HG02840 (cell line): Measurements from ENCODE around the gene RALGDS.
"Not testable (repeated sequence)": the region's sequence is repeated elsewhere in the genome, so short reads cannot be mapped to it uniquely, and the experiment has no call there.

Experiments used
- ATAC-seq: cut with Tn5 transposase; IDR thresholded peaks from one replicate; pipeline ENCODE4 v1.9.1; 2021; ENCODE audit warnings: mild to moderate bottlenecking, moderate library complexity, moderate number of reproducible peaks; ENCODE audit not compliant: unreplicated experiment, low FRiP score

The RALGDS gene

GRCh38 chr9:133072210-133072609 lies 48.8 kb downstream of the RALGDS start:
- ATAC-seq: not testable (repeated sequence)

GRCh38 chr9:133071484-133072150 lies 49.4 kb downstream of the RALGDS start:
- no peak for ATAC-seq

DNA sequence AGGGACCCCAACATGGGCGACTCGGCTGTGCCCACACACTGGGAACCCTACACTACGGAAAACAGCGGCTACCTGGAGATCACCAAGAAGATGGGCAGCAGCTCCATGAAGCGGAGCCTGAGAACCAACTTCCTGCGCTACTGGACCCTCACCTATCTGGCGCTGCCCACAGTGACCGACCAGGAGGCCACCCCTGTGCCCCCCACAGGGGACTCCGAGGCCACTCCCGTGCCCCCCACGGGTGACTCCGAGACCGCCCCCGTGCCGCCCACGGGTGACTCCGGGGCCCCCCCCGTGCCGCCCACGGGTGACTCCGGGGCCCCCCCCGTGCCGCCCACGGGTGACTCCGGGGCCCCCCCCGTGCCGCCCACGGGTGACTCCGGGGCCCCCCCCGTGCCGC lies 50.1 kb downstream of the RALGDS start:
- not testable (repeated sequence) for ATAC-seq

DNA sequence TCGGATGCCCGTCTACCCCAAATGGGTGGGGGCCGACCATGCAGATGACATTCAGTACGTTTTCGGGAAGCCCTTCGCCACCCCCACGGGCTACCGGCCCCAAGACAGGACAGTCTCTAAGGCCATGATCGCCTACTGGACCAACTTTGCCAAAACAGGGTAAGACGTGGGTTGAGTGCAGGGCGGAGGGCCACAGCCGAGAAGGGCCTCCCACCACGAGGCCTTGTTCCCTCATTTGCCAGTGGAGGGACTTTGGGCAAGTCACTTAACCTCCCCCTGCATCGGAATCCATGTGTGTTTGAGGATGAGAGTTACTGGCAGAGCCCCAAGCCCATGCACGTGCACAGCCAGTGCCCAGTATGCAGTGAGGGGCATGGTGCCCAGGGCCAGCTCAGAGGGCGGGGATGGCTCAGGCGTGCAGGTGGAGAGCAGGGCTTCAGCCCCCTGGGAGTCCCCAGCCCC lies 50.5 kb downstream of the RALGDS start:
- ATAC-seq: not testable (repeated sequence)

- ATAC-seq: not testable (repeated sequence)
Observed at GRCh38 chr9:133068431-133068830, 52.6 kb downstream of the RALGDS start.

DNA sequence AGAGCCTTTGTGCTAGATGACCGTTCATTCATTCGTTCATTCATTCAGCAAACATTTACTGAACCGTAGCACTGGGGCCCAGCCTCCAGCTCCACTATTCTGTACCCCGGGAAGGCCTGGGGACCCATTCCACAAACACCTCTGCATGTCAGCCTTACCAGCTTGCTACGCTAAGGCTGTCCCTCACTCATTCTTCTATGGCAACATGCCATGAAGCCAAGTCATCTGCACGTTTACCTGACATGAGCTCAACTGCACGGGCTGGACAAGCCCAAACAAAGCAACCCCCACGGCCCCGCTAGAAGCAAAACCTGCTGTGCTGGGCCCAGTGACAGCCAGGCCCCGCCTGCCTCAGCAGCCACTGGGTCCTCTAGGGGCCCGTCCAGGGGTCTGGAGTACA lies 53.2 kb downstream of the RALGDS start:
- no peak for ATAC-seq

DNA sequence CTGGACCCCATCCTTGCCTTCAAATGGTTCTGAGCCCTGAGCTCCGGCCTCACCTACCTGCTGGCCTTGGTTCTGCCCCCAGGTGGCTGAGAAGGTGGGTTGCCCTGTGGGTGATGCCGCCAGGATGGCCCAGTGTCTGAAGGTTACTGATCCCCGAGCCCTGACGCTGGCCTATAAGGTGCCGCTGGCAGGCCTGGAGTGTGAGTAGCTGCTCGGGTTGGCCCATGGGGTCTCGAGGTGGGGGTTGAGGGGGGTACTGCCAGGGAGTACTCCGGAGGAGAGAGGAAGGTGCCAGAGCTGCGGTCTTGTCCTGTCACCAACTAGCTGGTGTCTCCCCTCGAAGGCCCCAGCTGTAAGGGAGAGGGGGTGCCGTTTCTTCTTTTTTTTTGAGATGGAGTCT lies 54.0 kb downstream of the RALGDS start:
- ATAC-seq: no peak

DNA sequence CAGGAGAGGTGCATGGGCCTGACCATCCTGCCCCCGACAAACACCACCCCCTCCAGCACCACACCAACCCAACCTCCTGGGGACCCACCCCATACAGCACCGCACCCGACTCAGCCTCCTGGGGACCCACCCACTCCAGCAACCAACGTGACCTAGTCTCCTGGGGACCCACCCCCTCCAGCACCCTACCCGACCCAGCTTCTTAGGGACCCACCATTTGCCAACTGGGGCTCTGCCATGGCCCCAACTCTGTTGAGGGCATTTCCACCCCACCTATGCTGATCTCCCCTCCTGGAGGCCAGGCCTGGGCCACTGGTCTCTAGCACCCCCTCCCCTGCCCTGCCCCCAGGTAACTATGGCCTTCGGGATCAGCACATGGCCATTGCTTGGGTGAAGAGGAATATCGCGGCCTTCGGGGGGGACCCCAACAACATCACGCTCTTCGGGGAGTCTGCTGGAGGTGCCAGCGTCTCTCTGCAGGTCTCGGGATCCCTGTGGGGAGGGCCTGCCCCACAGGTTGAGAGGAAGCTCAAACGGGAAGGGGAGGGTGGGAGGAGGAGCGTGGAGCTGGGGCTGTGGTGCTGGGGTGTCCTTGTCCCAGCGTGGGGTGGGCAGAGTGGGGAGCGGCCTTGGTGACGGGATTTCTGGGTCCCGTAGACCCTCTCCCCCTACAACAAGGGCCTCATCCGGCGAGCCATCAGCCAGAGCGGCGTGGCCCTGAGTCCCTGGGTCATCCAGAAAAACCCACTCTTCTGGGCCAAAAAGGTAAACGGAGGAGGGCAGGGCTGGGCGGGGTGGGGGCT lies 54.7 kb downstream of the RALGDS start:
- no peak for ATAC-seq

DNA sequence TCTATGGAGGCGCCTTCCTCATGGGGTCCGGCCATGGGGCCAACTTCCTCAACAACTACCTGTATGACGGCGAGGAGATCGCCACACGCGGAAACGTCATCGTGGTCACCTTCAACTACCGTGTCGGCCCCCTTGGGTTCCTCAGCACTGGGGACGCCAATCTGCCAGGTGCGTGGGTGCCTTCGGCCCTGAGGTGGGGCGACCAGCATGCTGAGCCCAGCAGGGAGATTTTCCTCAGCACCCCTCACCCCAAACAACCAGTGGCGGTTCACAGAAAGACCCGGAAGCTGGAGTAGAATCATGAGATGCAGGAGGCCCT lies 56.0 kb downstream of the RALGDS start:
- ATAC-seq: no peak

- no peak for ATAC-seq
Observed at GRCh38 chr9:133064241-133065069, 56.6 kb downstream of the RALGDS start.

- ATAC-seq: no peak
Observed at GRCh38 chr9:133063500-133064231, 57.4 kb downstream of the RALGDS start.

DNA sequence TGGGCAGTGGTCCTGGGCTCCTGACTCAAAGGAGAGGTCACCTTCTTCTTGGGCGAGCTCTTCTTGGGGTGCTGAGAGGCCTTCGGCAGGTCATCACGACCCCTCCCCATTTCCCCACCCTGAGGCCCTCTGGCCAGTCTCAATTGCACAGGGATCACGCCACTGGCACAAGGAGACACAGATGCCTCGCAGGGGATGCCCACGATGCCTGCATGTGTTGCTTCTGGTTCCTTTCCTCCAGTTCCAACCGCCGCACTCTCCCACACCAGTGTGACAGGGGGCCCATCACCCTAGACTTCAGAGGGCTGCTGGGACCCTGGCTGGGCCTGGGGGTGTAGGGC lies 57.9 kb downstream of the RALGDS start:
- ATAC-seq: no peak

- not testable (repeated sequence) for ATAC-seq
Observed at GRCh38 chr9:133062569-133062968, 58.5 kb downstream of the RALGDS start.

DNA sequence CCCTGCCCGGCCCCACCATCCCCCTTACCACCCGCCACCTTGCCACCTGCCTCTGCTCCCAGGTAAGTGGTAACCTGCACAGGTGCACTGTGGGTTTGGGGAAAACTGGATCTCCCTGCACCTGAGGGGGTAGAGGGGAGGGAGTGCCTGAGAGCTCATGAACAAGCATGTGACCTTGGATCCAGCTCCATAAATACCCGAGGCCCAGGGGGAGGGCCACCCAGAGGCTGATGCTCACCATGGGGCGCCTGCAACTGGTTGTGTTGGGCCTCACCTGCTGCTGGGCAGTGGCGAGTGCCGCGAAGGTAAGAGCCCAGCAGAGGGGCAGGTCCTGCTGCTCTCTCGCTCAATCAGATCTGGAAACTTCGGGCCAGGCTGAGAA lies 59.3 kb downstream of the RALGDS start, which contains the start of gene CEL:
TSS of gene CEL (plus strand) at position 218 of the 382 bp plus-strand sequence. CDS start at position 240, 22 bp downstream.
- ATAC-seq: not testable (repeated sequence)

DNA sequence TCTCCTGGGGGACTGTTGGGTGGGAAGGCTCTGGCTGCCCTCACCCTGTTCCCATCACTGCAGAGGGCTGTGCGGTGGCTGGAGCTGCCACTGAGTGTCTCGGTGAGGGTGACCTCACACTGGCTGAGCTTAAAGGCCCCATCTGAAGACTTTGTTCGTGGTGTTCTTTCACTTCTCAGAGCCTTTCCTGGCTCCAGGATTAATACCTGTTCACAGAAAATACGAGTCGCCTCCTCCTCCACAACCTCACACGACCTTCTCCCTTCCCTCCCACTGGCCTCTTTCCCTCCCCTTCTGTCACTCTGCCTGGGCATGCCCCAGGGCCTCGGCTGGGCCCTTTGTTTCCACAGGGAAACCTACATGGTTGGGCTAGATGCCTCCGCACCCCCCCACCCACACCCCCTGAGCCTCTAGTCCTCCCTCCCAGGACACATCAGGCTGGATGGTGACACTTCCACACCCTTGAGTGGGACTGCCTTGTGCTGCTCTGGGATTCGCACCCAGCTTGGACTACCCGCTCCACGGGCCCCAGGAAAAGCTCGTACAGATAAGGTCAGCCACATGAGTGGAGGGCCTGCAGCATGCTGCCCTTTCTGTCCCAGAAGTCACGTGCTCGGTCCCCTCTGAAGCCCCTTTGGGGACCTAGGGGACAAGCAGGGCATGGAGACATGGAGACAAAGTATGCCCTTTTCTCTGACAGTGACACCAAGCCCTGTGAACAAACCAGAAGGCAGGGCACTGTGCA lies 59.8 kb downstream of the RALGDS start:
- not testable (repeated sequence) for ATAC-seq

GRCh38 chr9:133060417-133060841 lies 60.6 kb downstream of the RALGDS start:
- no peak for ATAC-seq

DNA sequence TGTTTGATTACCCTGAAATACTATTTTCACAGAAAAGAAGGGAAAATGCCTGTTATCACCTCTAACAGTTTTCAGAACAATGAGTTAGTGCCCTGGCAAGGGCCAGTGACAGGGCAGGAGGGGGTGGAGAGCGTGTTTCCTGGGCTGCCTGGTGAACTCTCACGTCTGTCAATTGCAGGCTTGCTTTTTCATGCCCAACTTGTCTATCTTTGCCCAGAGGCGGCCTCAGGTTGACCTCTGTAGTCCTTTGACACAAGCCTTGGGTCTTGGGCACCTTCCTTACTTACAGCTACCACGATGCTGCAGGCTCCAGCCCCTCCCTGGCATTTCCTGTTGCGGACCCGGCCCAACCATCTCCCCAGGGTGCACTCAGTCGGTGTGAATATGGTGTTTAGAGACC lies 61.4 kb downstream of the RALGDS start:
- no peak for ATAC-seq

DNA sequence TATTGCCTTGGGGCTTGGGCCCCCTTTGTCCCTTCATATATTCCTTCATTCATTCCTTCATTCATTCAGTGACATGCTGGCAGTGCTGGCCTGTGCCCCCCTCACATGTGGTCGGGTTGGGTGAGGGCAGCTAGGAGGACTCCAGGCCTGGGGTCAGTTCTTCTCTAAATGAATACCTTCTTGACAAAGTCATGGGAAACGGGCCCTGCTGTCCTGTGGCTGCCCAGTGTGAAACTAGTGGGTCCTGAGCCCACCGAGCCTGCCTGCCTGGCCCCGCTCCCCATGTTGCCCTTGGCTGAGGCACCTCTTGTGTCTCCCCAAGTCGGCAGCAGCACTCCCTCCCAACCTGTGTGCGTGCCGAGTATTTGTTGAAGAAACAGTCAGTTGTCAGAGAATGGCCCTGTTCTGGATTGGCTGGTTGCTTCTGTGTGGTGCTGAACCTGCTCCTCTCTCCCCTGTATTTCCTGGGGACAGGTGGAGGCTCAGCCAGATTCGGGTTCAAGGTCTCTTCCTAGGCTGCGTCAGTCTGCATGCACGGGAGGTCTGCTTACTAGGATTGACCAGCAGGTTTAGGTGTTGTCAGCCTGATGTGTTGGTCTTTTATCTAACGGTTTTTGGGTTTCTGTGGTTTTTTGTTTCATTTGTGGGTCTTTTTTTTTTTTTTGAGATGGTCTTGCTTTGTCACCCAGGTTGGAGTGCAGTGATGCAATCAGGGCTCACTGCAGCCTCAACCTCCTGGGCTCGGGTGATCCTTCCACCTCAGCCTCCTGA lies 62.3 kb downstream of the RALGDS start:
- ATAC-seq: no peak

- no peak for ATAC-seq
Observed at GRCh38 chr9:133058071-133058470, 63.0 kb downstream of the RALGDS start.
